A549 treated with AZD2906 at 1 μM for 4 hours (cell line): ENCODE data around the gene GDF3. TPM values are rescaled to one million over a fixed set of nuclear protein-coding genes. Genes with fewer than 3 reads are reported as not detected.

Source experiments
- total RNA-seq: library from RNA; stranded (reverse); fragments of 200-300 nt; extraction: Qiagen RNA extraction; gene quantifications from 5 replicates; pipeline ENCODE4 v1.2.3, GENCODE V29; 2022

GDF3 gene
- not detected in 5 replicates for total RNA-seq

DNA sequence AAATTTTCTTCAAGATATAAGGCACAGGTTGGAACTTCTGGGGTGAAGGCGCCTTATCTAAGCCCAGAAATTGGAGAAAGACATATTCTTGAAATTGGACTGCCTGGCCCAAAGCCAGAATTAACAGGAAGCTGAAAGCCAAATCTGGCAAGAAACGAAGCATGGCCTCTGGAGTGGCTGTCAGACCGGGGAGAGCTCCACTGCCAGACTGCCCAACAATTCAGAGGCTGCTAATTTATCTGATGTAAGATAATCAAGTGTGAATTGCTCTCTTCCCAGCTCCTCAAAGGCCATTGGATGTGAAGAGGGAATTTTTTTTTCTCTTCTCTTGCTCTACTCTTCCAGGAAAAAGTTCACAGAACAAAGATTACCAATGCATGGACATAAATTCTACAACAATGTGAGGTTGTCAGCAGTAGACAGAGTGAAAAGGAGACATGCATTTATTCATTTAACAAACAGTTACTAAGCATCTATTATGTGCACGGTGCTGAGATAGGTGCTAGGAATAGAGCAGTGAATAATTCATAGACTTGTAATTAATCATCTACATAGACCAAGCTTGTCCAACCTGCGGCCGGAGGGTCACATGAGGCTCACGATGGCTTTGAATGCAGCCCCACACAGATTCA is at the start of gene GDF3:
TSS of gene GDF3 (minus strand) at position 210 of the 632 bp plus-strand sequence. CDS start at position 163, 47 bp downstream.

GRCh38 chr12:7711133-7711532 is 15.6 kb upstream of the GDF3 start, which contains the start of gene DPPA3:
DPPA3 (plus strand) TSS chr12:7711433; CDS start chr12:7711571, 138 bp downstream.

Other genes with a start within 250 kb of the GDF3 start
- gene CD163, start 192.0 kb downstream of the GDF3 start, total RNA-seq = 0.03 to 0.06 TPM (median 0.06 TPM) in 3 of 5 replicates, not detected in the others
- gene APOBEC1, start 29.9 kb downstream of the GDF3 start, total RNA-seq = not detected in 5 replicates
- not detected in 5 replicates for gene DPPA3, start 15.7 kb upstream of the GDF3 start, total RNA-seq
- gene CLEC4C, start 51.6 kb upstream of the GDF3 start, total RNA-seq = not detected in 5 replicates
- gene NANOGNB, start 69.4 kb upstream of the GDF3 start, total RNA-seq = not detected in 5 replicates
- gene NANOG, start 93.6 kb upstream of the GDF3 start, total RNA-seq = 0.03 to 0.19 TPM (median 0.07 TPM) in 3 of 5 replicates, not detected in the others
- gene SLC2A14, start 177.1 kb upstream of the GDF3 start, total RNA-seq = 0.78 to 1.1 TPM (median 0.93 TPM) in 5 replicates
- 9.4 to 13.3 TPM (median 11.6 TPM) in 5 replicates for gene SLC2A3, start 240.4 kb upstream of the GDF3 start, total RNA-seq